GM12891 (cell line): ENCODE data around the gene BRD2.

ENCODE experiments used
- DNase-seq: peaks from one replicate; pipeline ENCODE4 v3.0.0; 2011; ENCODE audit warnings: low spot score; ENCODE audit not compliant: insufficient read length
- FAIRE-seq: peaks from 2 replicates; lab custom pipeline; 2011; peaks lifted over from hg19 to GRCh38; lab: Jason Lieb, UNC
- PAX5 ChIP-seq: IDR thresholded peaks from 2 replicates; pipeline ENCODE4 v1.6.1; 2011; ENCODE audit warnings: low read length, moderate library complexity, mild to moderate bottlenecking; ENCODE audit not compliant: insufficient read depth, severe bottlenecking
- POLR2A ChIP-seq: IDR thresholded peaks from 2 replicates; pipeline ENCODE4 v1.6.1; 2011; ENCODE audit warnings: low read depth, low read length, control low read depth
- POLR2AphosphoS5 ChIP-seq: IDR thresholded peaks from 2 replicates; pipeline ENCODE4 v1.6.1; 2011; ENCODE audit warnings: low read depth, low read length, control low read depth
- POU2F2 ChIP-seq: IDR thresholded peaks from 2 replicates; pipeline ENCODE4 v1.6.1; 2011; ENCODE audit warnings: low read depth, mild to moderate bottlenecking, control low read depth, low read length, moderate library complexity
- SPI1 ChIP-seq: IDR thresholded peaks from 2 replicates; pipeline ENCODE4 v1.6.1; 2011; ENCODE audit warnings: low read depth, low read length, control low read depth
- TAF1 ChIP-seq: IDR thresholded peaks from 2 replicates; pipeline ENCODE4 v1.6.1; 2011; ENCODE audit warnings: low read depth, low read length, control low read depth

The BRD2 gene

DNA sequence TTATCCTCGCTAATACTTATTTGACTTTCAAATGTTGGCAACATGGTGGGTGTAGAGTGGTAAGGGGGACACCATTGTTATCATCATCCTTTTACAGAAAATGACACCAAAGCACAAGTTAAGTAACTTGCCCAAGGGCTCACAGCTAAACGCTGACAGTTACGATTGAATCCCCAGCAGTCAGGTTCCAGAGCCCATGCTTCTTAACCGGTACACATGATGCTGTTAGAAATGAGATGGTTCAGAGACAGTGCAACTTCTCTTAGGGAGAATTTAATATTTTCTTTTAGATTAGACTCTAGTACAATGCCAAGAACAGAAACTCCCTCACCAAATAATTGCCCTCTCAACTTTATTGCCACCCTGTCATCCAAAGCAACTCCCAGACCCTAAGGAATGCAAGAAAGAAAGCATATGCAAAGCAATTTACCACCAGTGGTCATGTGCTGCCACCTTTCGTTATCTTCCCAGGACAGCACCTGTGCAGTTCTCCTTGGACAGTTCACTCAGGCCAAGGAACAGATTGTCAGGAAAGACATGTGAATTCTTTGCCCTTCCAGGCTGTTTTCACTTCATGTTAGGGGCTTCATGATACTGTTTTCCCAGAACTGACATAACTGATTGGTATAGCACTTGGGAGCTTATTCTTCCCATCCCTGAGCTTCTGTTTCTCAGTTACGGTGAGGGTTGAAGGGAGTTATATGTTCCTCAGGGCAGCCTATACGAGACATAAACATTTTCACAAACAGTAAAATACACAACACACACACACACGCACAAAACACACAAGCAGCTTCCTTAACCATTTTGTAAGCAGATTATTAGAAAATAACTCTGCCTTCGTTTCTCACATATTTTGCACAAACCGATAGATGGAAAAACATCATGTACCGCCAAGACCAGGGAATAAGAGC lies 20.6 kb upstream of the BRD2 start:
- DNase-seq, result no peak
- TF ChIP-seq POU2F2 (peak; percentile 96), SPI1 (no peak), TAF1 (no peak), POLR2A (peak; percentile 79), POLR2AphosphoS5 (peak; percentile 84), PAX5 (no peak)
- FAIRE-seq, result peak; percentile 91

DNA sequence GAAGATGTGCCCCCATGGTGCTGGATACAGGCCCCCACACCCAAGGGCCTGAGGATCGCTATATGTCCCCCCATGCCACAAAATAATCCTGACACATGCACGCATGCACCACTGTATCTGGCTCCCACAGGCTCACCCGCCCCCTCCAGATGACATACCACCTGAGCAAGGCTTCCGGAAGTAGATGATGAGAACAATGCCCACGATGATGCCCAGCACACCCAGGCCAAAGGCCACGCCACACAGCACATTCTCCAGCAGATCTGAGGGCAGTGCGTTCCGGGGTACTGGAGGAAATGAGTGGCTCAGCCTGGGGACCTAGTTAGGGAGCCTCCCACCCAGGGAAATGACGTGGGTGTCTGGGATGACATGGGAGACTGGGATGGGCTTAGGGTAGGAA lies 19.3 kb upstream of the BRD2 start:
- DNase-seq, result no peak
- no peak for FAIRE-seq
- TF ChIP-seq TAF1 (no peak), POLR2A (no peak), POLR2AphosphoS5 (peak; percentile 8), SPI1 (no peak), PAX5 (no peak), POU2F2 (no peak)

DNA sequence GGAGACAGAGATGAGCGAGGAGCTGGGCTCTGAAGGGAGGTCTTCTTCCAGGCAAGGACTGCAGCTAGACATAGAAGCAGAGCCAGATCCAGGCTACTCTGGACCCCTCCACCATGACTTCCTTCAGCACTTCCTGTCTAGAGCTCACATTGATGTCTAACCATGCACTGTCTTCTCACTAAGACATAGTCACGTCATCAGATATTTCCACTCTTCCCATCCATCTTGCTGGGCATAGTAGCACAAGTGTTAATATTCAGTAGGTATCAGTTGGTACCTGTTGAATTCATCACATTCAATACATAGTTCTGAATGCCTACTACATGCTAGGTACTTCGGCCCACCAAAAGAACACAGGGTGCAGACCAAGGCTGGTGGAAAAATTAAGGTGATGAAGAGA lies 18.4 kb upstream of the BRD2 start:
- DNase-seq, result no peak
- FAIRE-seq, result peak; percentile 90
- TF ChIP-seq SPI1 (peak; percentile 66), POLR2AphosphoS5 (no peak)

DNA sequence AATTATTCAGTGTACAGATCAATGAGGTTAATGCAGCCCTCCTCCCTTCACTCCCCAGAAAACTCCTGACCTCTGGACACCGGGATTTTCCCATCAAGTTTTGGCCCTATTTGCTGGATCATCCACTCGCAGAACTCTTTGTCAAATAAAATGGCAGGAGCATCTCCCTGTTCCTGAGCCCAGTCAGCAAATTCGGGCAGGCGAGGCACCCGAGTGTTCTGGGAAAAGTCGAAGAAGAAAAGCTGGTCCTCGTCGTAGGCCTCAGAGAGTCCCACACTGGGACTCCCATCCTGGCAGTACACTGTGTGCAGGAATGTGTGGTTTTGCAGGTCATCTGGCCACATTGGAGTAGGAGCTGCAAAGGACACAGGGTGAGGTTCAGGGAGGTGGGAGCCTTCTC lies 17.9 kb upstream of the BRD2 start:
- no peak for DNase-seq
- no peak for FAIRE-seq
- no peak for TF ChIP-seq TAF1
- TF ChIP-seq POU2F2, result no peak
- no peak for TF ChIP-seq SPI1
- TF ChIP-seq POLR2A, result no peak
- no peak for TF ChIP-seq POLR2AphosphoS5
- TF ChIP-seq PAX5, result no peak

DNA sequence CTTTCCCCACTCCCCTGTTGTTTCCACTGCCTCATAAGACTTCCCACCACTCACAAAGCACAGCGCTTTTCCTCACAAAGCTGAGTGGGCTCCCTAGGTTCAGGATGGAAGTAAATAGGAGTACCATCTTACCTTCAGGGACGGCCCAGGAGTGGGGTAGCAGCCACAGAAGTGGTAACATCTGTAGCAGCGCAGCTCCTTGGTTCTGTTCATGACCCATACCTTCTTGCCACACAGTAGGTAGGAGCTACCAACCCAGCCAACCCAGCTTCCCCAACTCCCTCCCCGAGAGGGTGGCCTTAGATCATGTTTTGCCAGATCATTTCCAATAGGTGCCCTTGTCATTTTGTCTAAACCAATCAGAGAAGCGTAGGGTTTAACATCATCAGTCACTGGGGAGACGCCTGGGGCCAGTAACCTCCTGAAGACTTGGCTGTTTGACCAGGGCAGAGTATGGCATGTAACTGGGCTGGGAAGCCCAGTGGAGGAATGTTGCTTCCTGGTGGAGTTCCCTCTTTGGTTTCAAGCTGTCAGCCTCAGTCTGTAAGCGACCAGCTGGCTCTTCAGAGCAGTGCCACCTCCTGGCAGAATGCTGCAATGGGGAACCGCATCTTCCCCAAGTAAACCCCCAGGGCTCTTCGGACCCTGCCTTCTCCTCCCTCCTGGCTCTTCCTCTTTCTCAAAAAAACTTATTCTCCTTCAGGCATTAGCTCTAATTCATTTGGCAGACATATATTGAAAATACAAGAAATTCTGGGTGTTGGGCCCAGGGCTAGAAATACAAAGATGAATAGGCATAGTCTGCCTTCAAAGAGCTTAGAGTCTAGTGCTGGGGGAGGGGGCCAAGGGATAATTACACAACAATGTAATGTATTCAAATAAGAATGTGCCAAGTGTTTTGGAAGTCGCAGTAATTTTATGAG lies 15.3 kb upstream of the BRD2 start, which contains the start of gene HLA-DMA:
Gene HLA-DMA (minus strand): TSS at position 281 of the 923 bp plus-strand sequence. CDS start 61 bp downstream, at position 220.
- FAIRE-seq (peak; percentile 97), DNase-seq (peak; percentile 46)
- TF ChIP-seq TAF1 (peak; percentile 83), PAX5 (no peak), POLR2AphosphoS5 (peak; percentile 97), POU2F2 (peak; percentile 80; the same call in 1 of the 2 replicates), POLR2A (peak; percentile 99), SPI1 (peak; percentile 71)

DNA sequence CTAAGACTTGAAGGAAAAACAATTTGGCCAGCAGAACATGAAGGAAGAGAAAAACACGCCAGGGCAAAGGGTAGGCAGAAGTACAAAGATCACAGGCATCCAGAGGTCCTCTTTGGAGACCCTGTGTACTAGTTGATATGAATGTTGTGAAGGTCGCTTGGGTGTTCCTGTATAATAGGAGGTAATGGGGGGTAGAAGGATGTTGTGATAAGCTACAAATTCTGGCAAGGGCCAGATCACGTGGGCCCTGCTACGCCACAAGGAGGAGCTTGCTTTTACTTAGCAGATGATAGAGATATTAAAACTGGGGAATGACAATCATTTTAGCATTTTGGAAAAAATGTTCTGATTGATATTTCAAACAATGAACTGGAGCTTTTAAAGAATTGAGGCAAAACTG lies 14.6 kb upstream of the BRD2 start:
- TF ChIP-seq POU2F2 (no peak), POLR2AphosphoS5 (no peak), POLR2A (no peak), SPI1 (no peak), PAX5 (no peak), TAF1 (no peak)
- DNase-seq (no peak), FAIRE-seq (peak; percentile 59)

DNA sequence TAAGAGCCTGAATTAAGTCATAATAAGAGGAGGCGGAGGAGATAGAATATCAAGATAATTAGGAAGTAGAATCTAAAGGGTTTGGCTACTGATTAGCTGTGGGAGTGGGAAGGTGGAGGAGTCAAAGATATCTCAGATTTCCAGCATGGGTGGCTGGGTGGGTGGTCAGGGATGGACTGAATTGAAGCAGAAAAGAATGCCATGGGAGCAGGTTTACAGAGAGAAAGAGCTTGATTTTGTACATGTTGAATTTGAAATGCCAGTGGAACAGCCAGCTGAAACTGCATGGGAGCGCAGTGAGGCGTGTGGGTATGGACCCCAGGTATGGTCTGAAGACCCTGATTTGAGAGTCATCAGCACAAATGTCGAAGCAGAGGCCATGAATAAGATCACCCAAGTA lies 14.1 kb upstream of the BRD2 start:
- no peak for FAIRE-seq
- TF ChIP-seq POU2F2, result no peak
- TF ChIP-seq POLR2A, result no peak
- no peak for TF ChIP-seq SPI1
- TF ChIP-seq POLR2AphosphoS5, result no peak
- no peak for TF ChIP-seq TAF1
- TF ChIP-seq PAX5, result no peak
- DNase-seq, result no peak

DNA sequence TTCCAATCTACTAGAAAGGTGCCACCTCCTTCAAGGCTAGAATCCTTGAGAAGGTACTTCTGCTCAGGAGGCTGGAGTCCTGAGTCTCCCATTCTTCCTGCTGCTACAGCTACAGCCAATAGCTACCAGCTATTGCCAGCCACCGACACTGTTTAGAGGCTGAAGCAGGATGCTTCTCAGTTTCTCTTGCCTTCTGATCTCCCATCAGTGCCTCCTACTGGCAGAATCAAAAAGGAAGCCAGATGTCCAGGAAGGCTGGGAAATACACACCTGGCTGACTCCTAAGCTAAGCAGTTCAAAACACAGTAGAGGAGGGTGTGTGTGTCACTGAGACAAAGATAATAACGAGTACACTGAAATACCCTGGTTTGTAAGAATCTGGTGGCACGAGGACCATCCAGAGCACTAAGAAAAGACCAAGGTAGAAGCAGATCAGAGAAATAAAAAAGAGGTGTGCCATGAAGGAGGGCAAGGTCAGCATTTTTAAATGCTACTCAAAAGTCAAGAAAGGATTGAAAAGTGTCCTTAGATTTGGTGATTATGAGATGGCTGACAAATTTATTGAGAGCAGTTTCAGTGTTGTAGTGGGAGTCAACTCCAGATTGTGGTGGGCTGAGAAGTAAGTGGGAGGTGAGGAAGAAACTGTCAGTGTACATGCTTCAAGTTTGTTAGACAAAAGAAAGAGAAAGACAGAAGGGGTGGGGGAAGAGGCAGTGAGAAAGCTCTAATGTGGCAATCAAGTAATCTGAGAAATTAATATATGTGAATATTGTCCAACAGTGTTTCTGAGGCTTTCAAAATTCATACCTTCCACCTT lies 13.2 kb upstream of the BRD2 start:
- FAIRE-seq, result peak; percentile 81
- no peak for DNase-seq
- TF ChIP-seq TAF1 (no peak), POLR2A (no peak), PAX5 (no peak), POLR2AphosphoS5 (no peak), SPI1 (no peak), POU2F2 (no peak)
